HG03045 (cell line): Measurements from ENCODE around the gene MAP2.
"Not testable (repeated sequence)": the region's sequence is repeated elsewhere in the genome, so short reads cannot be mapped to it uniquely, and the experiment has no call there.

ENCODE experiments used
- ATAC-seq: cut with Tn5 transposase; IDR thresholded peaks from one replicate; pipeline ENCODE4 v1.9.1; 2021; ENCODE audit warnings: mild to moderate bottlenecking, moderate library complexity; ENCODE audit not compliant: unreplicated experiment

MAP2 gene

DNA sequence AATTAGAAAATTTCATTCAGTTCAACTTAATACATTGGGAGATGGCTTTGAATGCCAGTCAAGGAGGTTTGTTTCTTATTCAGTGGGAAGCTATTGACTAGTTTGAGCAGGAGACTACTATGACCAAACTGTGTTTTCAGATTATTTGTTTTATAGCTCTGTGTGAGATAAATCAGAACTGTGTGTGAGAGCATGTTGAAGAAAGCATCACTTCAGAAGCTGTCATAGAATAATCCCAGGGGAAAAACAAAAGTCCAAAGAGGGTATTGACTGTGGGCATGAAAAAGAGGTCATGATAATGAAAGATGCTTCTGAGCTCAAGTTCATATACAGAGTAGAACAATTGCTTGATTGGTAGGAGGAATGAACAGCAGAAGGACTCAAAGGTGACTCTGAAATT, 160.6 kb downstream of the MAP2 start:
- no peak for ATAC-seq

DNA sequence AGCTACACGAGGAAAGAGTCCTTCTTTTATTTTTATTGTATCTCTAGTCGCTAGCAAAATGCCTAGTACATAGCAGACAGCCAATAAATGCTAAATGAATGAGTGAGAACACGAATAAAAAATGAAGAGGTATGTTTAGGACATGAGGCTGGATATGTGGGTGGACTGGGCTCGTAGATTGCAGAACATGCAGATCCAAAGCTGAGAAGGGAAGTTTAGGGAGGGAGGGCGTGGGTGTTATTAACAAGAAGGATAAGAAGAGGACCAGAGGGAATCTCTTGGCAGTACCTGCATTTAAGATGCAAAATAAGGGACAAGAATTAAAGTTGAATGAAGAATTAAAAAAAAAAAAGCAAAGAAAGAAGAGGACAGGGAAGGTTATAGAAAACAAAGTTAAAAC, 161.1 kb downstream of the MAP2 start:
- ATAC-seq: no peak

DNA sequence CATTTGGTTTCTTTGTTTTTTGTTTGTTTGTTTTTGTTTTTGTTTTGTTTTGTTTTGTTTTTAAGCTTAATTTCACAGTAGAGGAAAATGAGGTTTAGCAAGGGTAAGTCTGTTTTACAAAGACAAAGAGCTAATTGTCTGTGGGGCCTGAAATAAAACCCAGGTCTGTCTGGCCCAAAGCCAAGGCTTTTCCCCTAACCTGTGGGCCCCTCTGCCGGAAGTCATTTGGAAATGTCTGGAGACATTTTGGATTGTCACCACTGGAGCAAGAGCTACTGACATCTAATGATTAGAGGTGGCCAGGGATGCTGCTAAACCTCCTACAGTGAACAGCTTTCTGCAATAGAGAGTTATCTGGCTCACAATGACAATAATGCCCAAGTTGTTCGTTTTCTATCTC, 167.2 kb downstream of the MAP2 start:
- no peak for ATAC-seq

DNA sequence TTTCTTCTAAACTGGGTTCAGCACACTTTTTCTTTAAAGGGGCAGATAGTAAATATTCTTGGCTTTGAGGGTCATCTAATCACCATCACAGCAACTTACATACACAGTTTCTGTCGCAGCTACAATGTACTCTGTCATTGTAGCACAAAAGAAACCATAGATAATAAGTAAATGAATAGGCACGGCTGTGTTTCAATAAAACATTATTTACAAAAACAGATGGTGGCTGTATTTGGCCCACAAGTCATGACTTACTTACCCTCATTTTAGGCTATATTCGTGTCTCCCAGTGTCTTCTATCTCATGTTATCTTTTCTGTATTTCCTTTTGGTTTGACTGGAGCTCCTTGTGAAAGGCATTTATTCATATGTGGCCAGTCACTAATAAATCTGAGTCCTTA, 168.3 kb downstream of the MAP2 start:
- no peak for ATAC-seq

DNA sequence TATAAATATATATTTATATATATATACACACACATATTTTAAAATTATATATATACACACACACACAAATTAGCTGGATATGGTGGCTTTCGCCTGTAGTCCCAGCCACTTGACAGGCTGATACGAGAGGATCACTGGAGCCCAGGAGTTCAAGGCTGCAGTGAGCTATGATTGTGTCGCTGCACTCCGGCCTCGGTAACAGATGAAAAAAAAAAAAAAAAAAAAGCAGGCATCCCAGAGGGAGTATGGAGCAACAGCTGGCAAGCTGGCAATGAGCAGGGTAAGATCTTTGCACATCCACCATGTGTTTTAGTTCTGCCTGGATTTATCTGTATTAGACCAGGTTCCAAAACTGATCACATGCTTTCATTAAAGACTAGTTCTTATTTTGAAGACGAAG, 170.1 kb downstream of the MAP2 start:
- ATAC-seq: no peak

DNA sequence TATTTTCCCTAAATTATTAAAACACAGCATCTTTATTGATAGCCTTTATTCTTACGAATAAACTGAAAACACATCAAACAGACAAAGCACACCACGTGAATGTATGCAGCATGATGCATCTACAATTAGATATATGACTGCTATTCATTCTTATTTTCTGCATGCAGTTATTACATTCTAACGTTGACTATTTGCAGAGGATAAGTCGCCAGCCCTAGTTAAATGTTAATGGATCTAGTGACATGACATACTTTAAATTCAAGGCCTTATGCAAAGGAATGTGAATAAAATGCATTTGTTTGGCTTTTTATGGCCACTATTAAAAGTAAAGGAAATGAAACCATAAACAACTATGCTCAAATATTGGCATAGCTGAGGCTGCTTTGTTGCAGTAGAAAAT, 172.4 kb downstream of the MAP2 start:
- no peak for ATAC-seq

DNA sequence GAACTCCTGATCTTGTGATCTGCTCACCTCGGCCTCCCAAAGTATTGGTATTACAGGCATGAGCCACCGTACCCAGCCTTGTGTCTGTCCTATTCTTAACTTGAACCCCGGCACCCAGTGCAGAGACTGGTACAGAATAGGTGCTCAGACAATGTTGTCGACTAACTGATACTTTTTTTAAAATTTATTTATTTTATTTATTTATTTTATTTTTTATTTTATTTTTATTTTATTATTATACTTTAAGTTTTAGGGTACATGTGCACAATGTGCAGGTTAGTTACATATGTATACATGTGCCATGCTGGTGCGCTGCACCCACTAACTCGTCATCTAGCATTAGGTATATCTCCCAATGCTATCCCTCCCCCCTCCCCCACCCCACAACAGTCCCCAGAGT, 174.4 kb downstream of the MAP2 start:
- ATAC-seq: not testable (repeated sequence)

DNA sequence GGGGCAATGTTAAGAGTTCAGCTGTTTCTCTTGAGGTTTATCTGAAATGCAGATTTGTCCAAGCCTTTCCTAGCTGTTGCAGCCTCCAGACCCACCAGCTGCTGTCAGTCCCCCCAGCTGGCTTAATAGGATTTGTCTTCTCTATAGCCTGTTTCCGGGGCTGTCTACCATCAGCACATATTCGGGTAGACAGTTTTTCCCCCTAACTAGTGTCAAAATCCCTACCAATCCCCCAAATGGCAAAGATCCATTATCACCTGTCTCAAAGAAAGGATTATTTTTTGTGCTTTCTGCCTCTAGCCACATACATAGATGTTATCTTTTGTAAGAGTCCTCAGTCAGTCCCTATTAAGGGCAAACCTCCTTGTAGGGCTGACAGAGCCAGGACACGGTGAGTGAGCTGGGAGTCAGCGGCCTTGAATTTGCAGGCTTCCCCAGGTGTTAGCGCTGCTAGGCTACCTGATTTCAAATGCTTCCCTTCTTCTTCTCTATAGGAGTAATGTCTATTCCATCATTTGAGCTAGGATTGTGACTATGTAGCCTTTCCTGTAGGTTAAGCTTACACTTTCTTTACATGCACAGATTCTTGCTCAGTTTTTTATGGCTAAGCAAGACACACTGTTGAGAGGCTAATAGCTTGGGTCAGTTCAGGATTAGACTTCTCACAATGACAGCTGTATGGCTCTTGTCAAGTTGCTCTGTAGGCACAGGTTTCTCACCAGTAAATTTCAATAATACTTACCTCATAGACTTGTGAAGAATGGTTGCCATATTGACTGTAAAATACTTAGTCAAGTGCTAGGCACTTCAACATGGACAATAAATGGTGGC, 176.7 kb downstream of the MAP2 start:
- ATAC-seq: no peak

DNA sequence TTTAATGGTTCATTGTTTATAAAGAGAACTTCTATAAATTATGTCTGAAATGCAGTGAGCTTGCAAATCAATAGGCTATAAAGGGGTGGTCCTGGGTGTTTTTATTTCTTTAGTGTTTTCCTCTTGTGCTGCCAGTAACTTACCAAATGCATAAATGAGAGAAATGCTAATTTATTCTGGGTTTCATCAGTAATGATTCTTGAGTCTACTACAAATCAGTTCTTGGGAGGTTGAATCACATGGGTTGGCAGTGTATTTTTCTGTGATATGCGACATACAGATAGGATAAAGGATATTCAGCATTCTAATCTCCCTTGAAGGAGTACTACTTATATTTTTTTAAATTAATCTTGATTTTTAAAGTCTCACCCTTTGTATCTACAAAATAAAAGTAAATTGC, 177.7 kb downstream of the MAP2 start:
- no peak for ATAC-seq

DNA sequence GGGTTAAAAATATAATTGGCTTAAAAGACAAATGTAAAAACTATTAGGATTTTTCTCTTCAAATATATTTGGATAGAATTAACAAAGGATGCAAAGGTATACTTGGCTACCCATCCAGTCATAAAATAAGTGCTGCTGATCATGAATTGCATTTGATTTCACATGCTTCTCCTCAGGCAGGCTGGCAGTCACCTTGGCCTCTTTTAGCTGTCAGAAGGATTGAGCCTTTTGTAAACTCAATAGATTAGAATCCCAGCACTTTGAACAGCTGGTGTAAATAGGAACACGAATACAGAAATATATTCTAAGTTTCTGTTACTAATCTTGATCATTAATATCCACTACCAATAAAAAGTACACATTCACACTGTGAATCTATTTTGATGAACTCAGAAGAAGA, 178.4 kb downstream of the MAP2 start:
- ATAC-seq: no peak

DNA sequence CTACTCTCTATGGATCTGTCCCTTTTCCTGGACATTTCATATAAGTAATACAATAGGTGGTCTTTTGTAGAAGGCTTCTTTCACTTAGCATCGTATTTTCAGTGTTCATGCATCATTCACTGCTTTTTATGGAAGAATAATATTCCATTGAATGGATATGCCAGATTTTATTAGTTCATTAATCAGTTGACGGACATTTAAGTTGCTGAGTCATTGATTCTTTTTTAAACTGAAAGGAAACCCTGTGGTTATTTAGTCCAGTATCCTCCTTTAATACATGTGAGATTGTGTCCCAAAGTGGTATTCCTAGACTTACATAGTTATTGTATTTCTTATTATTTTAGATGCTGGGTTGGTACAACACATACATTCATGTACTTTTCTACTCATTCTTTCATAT, 185.7 kb downstream of the MAP2 start:
- no peak for ATAC-seq

DNA sequence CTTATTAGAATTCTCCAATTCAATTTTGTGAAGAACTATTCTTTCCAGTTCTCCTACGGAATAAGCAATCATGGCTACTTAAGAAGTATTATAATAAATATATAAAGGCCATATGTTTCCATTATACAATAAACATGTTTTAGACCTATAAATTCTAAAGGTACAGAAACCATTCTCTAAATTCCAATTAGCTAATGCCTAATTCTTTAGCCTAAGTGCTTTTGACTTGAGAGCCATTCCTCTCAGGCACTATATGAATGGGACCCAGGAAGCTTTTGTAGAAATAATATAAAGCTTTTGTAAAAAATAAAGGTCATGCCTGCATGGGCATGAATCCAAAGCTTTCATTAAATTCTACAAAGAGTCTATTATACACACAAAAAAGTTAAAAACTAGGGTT, 186.8 kb downstream of the MAP2 start:
- no peak for ATAC-seq

DNA sequence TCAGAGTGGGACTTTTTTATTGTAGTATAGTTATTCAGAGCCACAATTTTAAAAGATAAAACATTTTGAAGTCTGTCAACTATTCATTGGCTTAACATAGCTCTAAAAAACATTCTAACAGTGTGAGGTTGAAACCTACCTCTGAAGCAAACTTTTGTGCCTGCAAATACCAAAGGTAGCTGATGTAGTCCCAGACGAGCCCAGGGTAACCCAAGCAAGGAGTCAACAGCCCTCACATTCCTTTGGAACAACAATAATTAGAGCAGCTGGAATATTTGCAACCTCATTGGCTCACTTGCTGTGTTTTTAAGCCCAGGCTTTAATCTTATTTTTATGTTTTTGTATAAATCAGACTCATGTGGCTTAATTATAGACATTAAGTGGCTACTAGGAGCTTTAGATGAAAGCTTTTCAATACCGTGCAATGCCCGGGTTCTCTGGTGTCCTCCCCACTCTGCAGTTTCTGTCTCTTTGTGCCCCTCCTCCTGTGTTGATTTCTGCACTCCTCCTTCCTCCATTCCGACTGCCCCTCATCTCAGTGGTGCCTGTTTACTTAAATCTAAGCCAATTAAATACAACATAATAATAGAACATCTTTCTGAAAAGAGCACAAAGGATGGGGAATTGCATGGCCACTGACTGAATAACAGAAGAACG, 189.9 kb downstream of the MAP2 start:
- ATAC-seq: no peak

DNA sequence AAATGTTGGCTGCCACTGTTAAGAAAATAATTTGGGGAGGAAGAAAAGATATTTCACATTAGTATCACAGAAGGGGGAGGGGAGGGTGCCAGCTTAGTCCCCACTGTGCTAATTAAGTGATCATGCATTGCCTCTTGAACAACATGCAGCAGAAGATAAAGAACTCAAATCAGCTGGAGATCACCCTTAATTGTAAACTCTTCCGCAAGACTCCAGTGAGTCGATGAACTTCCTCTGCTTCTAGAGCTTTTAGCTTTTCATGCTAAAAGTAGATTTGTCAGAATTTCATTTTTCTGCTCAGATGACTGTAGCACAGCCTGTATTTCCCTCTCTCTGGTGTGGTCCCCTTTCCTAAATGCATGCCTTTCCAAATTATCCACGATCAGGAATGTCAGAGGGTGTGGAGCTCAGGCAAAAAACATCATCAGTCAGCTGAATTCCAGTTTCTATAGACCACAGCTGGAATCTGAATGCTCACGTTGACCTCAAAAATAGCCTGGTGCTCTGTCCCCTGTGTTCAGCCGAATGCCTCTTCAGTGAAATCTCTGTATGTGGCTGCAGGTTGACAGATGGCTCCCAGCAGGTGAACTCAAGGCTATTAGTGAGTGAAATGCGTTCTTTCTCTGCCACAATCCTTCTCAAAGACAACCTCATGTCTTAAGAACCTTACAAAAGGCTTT, 191.0 kb downstream of the MAP2 start:
- ATAC-seq: no peak

DNA sequence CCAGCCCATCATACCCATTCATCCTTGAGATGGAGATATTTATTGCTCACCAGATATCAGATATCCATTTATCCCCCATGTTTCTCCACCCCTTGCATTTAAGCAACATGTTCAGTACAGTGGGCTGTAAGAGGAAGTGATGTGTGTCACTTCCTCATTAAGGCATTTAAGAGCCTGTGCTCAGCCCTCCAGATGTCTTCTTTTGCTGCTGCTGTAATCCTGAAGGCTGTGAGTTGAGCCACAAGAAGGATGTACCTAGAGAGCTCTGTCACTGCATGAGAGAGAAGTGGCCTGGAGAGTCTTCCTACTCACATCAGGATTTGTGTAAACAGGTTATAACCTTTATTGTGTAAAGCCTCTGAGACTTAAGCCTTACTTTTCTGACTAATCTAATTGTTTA, 195.9 kb downstream of the MAP2 start:
- no peak for ATAC-seq

DNA sequence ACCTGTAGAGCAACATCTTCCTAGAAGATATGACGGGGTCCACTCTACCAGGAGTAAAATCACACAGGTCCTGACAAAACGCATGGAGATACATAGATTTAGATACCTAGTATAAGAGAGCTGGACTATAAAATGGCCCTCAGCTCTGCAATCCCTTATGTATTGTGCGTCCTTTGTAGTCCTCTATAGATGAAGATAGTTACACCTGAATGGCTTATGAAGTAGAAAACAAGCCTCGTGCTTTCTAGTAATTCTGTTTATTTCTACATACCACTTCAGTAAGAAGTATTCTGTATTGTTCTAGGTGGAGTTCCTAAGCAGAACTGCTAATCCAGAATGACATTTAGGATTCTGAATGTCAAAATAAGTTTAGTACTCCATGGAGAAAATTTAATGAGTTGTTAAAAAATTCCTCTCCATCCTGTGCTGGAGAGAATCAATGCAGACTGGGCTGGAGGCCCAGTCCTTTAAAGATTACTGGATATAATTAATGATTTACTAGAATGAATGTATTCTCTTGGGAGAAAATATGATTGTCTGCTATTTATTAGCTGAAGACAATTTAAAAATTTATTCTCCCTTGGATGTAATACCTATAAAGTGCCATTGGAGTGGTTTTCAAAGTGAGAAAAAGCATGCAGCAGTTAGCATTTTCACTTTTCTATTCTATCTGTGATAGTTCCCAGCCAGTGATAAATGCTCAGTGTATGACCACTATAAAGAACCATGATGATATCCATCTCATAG, 200.5 kb downstream of the MAP2 start:
- ATAC-seq: no peak

DNA sequence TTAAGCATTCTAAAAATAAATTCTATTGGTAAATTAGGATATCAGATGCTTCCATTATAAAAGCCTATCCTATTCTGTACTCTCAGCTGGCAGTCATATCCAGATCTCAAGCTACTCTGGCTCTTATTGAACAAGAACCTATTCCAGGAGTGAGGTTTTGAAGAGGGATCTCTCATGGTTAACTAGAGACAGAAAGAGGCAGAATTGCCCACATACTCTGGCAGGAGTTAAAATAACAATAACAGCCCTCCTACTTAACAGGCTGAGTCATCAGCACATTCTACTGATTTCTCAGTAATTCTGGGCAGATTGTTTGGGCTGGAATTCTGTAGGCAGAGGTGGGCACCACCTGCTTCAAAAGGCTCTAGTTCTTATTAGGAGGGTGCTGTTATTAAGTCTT, 205.8 kb downstream of the MAP2 start:
- no peak for ATAC-seq

DNA sequence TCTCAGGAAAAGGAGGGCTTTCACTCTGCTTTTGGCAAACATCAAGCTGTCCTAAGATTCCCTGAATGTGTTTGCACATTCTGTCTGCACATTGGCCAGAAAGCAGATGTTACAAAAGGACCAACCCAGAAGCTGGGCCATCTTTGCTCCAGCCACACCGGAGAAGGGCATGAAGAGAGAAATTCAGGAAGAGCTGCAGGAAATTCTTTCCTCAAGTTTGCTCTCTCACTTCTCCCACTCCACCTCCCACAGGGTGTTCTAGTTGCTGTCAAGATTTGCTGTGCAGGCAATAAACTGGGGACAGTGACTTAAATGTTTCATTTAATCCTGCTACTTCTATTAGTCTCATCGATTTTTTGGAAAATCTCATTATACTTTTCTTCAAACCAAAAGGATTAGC, 210.1 kb downstream of the MAP2 start:
- ATAC-seq: no peak

DNA sequence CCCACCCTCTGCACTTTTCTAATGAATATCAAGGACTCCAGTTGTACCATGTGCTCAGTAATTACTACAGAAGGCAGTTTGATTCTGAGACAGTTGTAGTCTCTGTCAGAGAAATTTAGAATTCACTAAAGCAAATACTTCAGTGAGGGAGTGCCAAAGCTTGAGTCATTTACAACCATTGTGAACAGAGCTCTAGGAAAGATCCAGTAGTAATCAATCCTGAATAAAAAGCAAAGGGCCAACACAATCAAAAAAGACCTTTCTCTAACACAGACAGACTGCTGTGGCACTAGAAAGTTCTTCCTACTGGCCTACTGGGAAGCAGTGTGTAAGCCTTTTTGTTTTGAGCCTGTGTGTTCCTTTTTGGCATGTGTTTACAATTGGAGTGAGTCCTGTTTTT, 212.2 kb downstream of the MAP2 start:
- no peak for ATAC-seq

DNA sequence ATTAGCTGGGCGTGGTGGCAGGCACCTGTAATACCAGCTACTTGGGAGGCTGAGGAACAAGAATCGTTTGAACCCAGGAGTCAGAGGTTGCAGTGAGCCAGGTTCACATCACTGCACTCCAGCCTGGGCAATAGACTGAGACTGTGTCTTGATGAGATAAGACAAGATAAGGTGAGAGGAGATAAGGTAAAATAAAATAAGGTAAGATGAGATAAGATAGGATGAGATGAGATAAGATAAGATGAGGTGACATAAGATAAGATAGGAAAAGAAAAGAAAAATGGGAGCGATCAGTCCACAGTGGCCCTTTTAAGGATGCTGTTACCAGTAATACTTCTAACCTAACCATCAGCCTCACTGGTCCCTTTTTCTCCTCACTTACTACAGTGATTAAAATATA, 213.4 kb downstream of the MAP2 start:
- ATAC-seq: no peak

DNA sequence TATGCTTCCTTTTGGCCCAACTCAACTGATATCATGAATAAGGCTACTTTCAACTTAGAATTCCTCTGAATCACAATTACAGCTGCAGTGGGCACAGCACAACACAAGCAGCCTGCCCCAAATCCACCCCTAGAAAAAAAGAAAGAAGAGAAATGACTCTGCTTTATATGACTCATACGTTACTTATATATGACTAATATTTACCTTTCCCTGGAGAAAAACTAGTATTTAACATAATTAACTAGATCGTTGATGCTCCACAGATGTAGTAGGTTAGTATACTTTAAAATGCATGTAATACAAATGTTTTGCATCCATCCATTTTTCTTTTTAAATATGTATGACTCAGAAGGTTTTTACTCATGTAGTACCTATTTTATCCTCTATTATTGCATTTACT, 214.5 kb downstream of the MAP2 start:
- ATAC-seq: no peak
